ENCODE measurements around the gene ZNF670.

DNA sequence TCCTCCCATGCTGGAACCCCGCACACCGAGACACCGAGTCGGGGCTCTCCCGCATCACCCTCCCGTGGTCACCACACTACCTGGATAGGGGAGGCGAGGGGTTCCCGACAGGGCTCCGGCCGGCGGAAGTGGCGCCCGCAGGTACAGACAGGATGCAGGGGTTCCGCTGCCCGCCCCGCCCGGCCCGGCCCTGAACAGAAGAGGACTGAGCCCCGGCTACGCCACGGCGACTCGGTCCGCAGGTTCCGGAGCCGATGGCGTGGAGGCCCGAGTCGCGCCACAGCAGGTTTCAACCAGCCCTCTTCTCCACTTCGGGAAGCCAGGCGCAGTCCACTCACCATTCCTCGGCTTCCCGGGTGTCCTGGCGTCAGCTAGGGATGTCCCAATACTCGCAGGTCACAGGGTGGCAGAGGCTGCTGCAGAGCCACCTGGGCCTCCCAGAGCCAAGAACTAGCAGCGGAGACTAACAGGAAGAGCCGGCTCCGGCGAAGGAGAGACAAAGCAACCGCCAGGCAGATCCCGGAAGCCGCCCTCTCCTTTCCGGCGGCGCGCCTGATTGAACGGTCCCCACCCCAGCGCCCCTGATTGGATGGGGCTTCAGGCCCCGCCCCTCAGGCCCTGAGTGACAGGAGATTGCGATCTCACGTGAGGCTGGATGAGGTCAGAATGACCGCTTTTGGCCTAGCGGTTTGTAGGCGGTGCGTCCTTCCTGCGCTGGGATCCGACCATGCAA is 25.4 kb upstream of the ZNF670 start, which contains the start of gene ZNF669:
- TF ChIP-seq, protein P1, sequence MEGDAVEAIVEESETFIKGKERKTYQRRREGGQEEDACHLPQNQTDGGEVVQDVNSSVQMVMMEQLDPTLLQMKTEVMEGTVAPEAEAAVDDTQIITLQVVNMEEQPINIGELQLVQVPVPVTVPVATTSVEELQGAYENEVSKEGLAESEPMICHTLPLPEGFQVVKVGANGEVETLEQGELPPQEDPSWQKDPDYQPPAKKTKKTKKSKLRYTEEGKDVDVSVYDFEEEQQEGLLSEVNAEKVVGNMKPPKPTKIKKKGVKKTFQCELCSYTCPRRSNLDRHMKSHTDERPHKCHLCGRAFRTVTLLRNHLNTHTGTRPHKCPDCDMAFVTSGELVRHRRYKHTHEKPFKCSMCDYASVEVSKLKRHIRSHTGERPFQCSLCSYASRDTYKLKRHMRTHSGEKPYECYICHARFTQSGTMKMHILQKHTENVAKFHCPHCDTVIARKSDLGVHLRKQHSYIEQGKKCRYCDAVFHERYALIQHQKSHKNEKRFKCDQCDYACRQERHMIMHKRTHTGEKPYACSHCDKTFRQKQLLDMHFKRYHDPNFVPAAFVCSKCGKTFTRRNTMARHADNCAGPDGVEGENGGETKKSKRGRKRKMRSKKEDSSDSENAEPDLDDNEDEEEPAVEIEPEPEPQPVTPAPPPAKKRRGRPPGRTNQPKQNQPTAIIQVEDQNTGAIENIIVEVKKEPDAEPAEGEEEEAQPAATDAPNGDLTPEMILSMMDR (conservative IDR thresholded peaks at IDR 0.05): no peak
- no peak for TF ChIP-seq EZH2 (IDR thresholded peaks at IDR 0.05; ENCODE audit: low read depth)
